DMS 273 (cell line): ENCODE data around the gene TRO.

ENCODE experiments used
- DNase-seq: peaks from one replicate; lab custom pipeline; 2025; ENCODE audit not compliant: unreplicated experiment; lab: John Stamatoyannopoulos, UW

TRO gene

GRCh38 chrX:54964766-54965497 lies 44.3 kb downstream of the TRO start:
- DNase-seq = no peak

- DNase-seq = no peak
Measured at GRCh38 chrX:54977387-54977786, 56.8 kb downstream of the TRO start.

- no peak for DNase-seq
Measured at GRCh38 chrX:54978448-54978847, 57.8 kb downstream of the TRO start.

- DNase-seq = no peak
Measured at GRCh38 chrX:54979432-54979831, 58.8 kb downstream of the TRO start.

GRCh38 chrX:54980334-54980733 lies 59.7 kb downstream of the TRO start:
- DNase-seq = no peak
